Right ventricle myocardium inferior (tissue), 1 donor: ENCODE results near the gene MRPL40. TPM values are rescaled to one million over a fixed set of nuclear protein-coding genes. Genes with fewer than 3 reads are reported as not detected.
A peak's percentile ranks its signal among the peaks of the same experiment; 100 is the strongest.
"Not testable (repeated sequence)": the region's sequence is repeated elsewhere in the genome, so short reads cannot be mapped to it uniquely, and the experiment has no call there.

Experiments
- ATAC-seq: fragments of 200-7000 bp; cut with Tn5 transposase; one replicate; pipeline ENCODE4 v1.9.1; 2020; ENCODE audit warnings: mild to moderate bottlenecking, moderate library complexity
- DNase-seq: peaks from one replicate; pipeline ENCODE4 v3.0.0; 2021; ENCODE audit errors: missing footprints
- intact Hi-C: fragments of 100-400 bp; cut with DNase I; formaldehyde crosslinking; loops from one replicate; pipeline ENCODE4 v1.11.0; 2022
- total RNA-seq: library from RNA; stranded (reverse); fragmentation: NEBNext Ultra II Directional; extraction: Animal tissue kit (Norgen Biotek cat#: 25700); gene quantifications from one replicate; pipeline ENCODE4 v1.2.1, GENCODE V29; 2021
- donor health status: DM: no; HTN: yes; CAD: no; lungs with severe emphysema.

MRPL40 gene
- total RNA-seq, 1 donor from 2014 or later, result 60.4 TPM

GRCh38 chr22:19434401-19434800 is 2.1 kb downstream of the MRPL40 start:
- ATAC-seq (no peak), DNase-seq (no peak)
- intact Hi-C loops, result loop anchor here (5.0 to 10.0 kb wide), 2 partner anchors 142 to 290 kb away; partner anchors contain the start of genes CLTCL1 and ESS2

GRCh38 chr22:19434829-19435580 is 2.7 kb downstream of the MRPL40 start:
- ATAC-seq, result no peak

DNA sequence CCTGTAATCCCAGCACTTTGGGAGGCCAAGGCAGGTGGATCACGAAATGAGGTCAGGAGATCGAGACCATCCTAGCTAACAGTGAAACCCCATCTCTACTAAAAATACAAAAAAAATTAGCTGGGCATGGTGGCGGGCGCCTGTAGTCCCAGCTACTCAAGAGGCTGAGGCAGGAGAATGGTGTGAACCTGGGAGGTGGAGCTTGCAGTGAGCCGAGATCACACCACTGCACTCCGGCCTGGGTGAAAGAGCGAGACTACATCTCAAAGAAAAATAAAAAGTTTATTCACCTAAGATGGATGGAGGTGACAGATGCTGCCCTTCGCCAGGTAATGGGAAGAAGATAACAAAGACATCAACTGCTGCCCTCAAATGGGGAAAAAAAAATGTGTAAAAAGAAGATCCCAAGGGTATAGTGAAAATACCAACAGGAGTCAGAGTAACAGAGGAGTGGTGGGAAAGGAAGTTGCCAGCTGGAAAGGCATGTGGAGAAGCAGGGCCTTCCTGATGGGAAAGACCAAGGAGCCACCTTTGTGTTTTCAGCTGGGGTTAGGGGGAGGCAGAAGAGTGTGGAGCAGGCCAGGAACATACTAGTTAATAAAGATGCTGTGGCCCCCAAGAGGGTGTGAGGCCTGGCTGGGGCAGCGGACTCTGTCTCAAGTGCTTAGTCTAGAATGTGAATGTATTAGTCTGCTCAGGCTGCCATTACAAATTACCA is 4.3 kb downstream of the MRPL40 start:
- intact Hi-C loops, result loop anchor here (10.0 kb wide), 1 partner anchor 292 kb away; the partner anchor contains the start of gene ESS2
- DNase-seq, ATAC-seq: not testable (repeated sequence)

More at GRCh38 chr22:19434829-19435580, 2.7 kb downstream of the MRPL40 start:
- DNase-seq, result no peak
- intact Hi-C loops, result loop anchor here (5.0 to 10.0 kb wide), 2 partner anchors 143 to 290 kb away; partner anchors contain the start of genes CLTCL1 and ESS2

- intact Hi-C loops, result loop anchor here (10.0 kb wide), 1 partner anchor 293 kb away; the partner anchor contains the start of gene ESS2
- no peak for DNase-seq
- no peak for ATAC-seq
These were observed 6.0 kb downstream of the MRPL40 start for GRCh38 chr22:19438298-19438697.

GRCh38 chr22:19440411-19441195 is 8.3 kb downstream of the MRPL40 start:
- intact Hi-C loops, result no loop called here
- DNase-seq (no peak), ATAC-seq (peak; percentile 29)

- intact Hi-C loops, result no loop called here
- no peak for DNase-seq
- no peak for ATAC-seq
These were observed 9.8 kb downstream of the MRPL40 start for GRCh38 chr22:19442166-19442565.

DNA sequence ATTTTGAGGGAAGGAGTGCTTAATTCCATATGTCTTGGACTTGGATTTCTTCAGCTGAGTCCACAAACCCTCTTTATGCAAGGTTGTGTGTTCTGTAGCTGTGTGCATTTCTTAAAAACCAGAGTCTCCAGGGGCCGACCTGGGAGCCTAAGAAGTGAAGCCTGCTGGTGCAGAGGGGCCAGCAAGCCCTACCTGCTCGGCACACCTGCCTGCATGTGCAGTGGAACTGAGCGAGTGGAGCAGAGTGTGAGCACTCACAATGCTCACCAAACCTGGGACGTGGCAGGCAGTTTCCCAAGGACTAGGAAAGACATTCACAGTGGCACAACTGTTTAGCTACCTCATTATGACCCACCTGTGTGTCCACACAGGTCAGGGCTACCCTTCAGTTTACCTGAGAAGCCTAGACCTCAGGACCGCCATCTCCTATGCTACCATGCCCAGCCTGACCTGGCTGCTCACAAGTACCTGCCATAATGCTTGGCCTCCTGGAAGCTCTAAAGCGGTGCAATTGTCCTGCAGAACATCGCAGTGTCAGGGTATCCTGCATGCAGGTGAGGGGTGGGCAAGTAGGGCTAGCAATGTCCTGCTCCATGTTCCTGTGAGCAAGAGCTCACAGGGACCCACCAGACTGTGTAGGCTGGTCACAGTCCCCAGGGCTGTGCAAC is 11.3 kb downstream of the MRPL40 start:
- DNase-seq (no peak), ATAC-seq (no peak)
- intact Hi-C loops, result no loop called here

- ATAC-seq, intact Hi-C loops, DNase-seq: not testable (repeated sequence)
These were observed 13.1 kb downstream of the MRPL40 start for GRCh38 chr22:19445279-19445982.

- intact Hi-C loops, result loop anchor here (1.0 kb wide), 1 partner anchor 14 kb away; the partner anchor contains the start of gene MRPL40
- DNase-seq (no peak), ATAC-seq (no peak)
These were observed 14.4 kb downstream of the MRPL40 start for GRCh38 chr22:19446603-19447329.

DNA sequence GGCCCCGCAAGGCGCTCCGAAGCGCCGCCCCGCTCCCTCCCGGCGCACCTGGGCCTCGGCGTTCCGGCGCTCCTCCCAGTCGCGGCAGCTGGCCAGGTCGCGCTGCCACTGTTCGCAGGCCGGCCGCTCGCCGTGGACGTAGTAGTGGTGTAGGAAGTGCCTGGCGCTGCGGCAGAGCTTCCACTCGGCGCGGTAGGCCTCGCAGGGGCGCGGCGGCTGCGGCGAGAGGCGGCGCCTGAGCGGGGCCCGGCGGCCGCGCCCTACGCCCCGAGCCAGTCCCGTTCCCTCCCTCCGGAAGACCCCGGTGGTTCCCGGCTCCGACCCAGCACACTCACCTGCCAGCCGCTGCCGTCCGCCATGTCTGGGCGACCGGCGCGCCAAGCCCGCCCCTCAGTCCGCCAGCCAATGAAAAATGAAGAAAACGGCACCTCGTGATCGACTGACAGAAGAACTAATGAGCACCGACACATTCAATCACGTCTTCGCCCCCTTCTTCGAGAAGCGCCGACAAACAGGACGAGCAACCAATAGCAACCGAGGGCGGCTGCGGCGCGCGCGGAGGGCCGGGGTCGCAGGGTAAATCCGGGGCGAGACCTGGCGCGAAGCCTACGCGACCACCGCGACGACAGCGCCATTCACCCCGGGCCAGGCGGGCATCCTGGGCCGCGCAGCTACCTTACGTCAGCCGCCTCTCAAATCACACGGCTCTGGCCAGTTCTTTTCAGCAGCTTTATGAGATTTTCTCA is 15.2 kb downstream of the MRPL40 start, which contains the start of gene C22orf39:
Gene C22orf39 (minus strand): TSS at position 382 of the 746 bp plus-strand sequence. CDS start 23 bp downstream, at position 359.
- DNase-seq (peak; percentile 94), ATAC-seq (peak; percentile 94)
- intact Hi-C loops, result loop anchor here (1.0 kb wide), 1 partner anchor 15 kb away; the partner anchor contains the start of gene MRPL40

- DNase-seq (no peak), ATAC-seq (peak; percentile 56)
- intact Hi-C loops, result no loop called here
These were observed 15.8 kb downstream of the MRPL40 start for GRCh38 chr22:19448076-19448607.

DNA sequence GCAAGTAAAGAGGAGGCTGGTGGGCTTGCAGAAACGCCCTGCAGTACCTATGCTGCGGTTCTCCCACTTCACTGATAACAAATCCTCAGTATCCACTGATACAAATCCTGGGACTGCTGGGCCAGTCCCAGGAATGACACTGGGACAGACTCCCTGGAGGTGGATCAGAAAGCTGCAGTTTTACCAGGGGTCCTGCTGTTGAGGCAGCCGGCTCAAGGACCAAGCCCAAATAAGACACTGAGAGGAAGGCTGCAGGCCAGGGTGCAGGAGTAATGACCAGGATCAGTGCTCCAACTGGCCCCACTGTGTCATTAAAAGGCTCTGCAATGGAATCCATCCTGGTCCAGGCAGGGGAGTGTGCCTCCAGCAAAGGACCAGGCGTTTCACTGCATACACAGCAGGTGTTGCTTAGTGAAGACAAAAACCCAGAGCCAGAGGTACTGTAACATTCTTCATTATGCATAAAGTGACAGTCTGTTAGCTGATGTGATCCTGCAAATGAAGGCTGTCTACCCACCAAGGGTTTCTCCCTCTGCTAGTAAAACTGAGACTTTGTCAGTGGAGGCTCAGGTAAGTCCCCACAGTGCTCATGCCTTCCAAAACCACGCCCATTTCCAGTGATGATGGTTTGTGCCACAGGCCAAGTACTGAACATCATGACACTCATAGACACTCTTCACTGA is 16.5 kb downstream of the MRPL40 start:
- ATAC-seq, result no peak
- intact Hi-C loops, result no loop called here
- no peak for DNase-seq

DNA sequence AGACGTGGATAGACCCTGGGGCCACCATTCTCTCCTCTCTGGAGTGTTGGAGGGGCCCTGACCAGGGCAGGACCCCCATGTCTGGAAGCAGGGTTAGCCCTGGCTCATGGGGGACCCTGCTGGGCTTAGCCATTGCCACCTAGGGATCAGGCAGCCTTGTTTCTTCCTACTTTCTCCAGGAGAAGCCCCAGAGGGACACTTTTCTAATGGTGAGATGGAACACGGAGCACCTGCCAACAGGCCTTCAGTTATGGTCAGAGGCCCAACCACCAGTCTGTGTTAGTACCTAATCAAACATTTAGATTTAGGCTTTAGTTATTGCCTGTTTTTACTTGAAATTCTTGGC is 17.1 kb downstream of the MRPL40 start:
- no peak for ATAC-seq
- DNase-seq, result no peak
- intact Hi-C loops, result no loop called here

GRCh38 chr22:19450363-19451175 is 18.2 kb downstream of the MRPL40 start:
- intact Hi-C loops, result no loop called here
- DNase-seq, result no peak
- no peak for ATAC-seq

GRCh38 chr22:19451570-19451969 is 19.2 kb downstream of the MRPL40 start:
- DNase-seq (no peak), ATAC-seq (no peak)
- intact Hi-C loops, result no loop called here
